ENCODE measurements around the gene LIM2.

Gene LIM2

GRCh38 chr19:51333836-51334460, 53.8 kb downstream of the LIM2 start:
- no peak for TF ChIP-seq ZNF510 (tag by site-specific recombination; IDR thresholded peaks at IDR 0.05; ENCODE audit: insufficient replicate concordance)
- no peak for TF ChIP-seq ZEB2 (tag by site-specific recombination; IDR thresholded peaks at IDR 0.05)
- TF ChIP-seq SP2 (tag by site-specific recombination; IDR thresholded peaks at IDR 0.05): 0 out of 2 replicates have a peak, but pooled peaks have one; percentile 19
- TF ChIP-seq ZBTB7A (tag by site-specific recombination; IDR thresholded peaks at IDR 0.05; ENCODE audit: low read depth): no peak
- ChIA-PET POLR2A (interaction anchor here (2.0 kb wide), 1 partner anchor 34 kb away, joined by 4 read pairs; no protein-coding TSS in a partner anchor), CTCF (interaction anchor here (0.6 to 1.4 kb wide), 2 partner anchors 73 to 140 kb away, joined by 5 read pairs; no protein-coding TSS in a partner anchor)
- Histone ChIP-seq H3K4me1 (ENCODE audit: control insufficient read depth, insufficient read depth, low read length) (no peaks in the 10 kb centered on the region), H3K9me3 (ENCODE audit: control insufficient read depth, insufficient read depth, low read depth, low read length) (no peaks in the 10 kb centered on the region), H3K4me3 (ENCODE audit: low read depth, low read length) (no peak overlapping the region), H3K36me3 (ENCODE audit: control insufficient read depth in 2 of 2, insufficient read depth in 1 of 2, low read length in 2 of 2) (no peaks in the 10 kb centered on the region), H3K27ac (ENCODE audit: extremely low read depth, low read depth, low read length) (no peak overlapping the region)

- Histone ChIP-seq H3K4me3 (ENCODE audit: low read depth, low read length) (no peak overlapping the region), H3K9me3 (ENCODE audit: control insufficient read depth, insufficient read depth, low read depth, low read length) (no peaks in the 10 kb centered on the region), H3K4me1 (ENCODE audit: control insufficient read depth, insufficient read depth, low read length) (no peaks in the 10 kb centered on the region), H3K36me3 (ENCODE audit: control insufficient read depth in 2 of 2, insufficient read depth in 1 of 2, low read length in 2 of 2) (no peaks in the 10 kb centered on the region), H3K27ac (ENCODE audit: extremely low read depth, low read depth, low read length) (no peak overlapping the region)
- CTCF ChIA-PET: interaction anchor here (0.5 to 1.2 kb wide), 5 partner anchors 8 to 1095 kb away, joined by 3 to 4 read pairs (median 3); no protein-coding TSS in a partner anchor
- TF ChIP-seq INSM2 (tag by site-specific recombination; IDR thresholded peaks at IDR 0.05): no peak
- TF ChIP-seq ZNF785 (tag by site-specific recombination; IDR thresholded peaks at IDR 0.05): no peak
- no peak for TF ChIP-seq ZNF366 (tag by site-specific recombination; conservative IDR thresholded peaks at IDR 0.05)
- no peak for TF ChIP-seq PATZ1 (tag by site-specific recombination; IDR thresholded peaks at IDR 0.05)
- no peak for TF ChIP-seq ZNF433 (tag by site-specific recombination; IDR thresholded peaks at IDR 0.05; ENCODE audit: low read depth)
- TF ChIP-seq ZNF223 (tag by site-specific recombination; IDR thresholded peaks at IDR 0.05): no peak
- no peak for TF ChIP-seq BCL11B (tag by site-specific recombination; IDR thresholded peaks at IDR 0.05; ENCODE audit: low read depth)
- TF ChIP-seq PRDM10 (tag by site-specific recombination; IDR thresholded peaks at IDR 0.05): no peak
- no peak for TF ChIP-seq ZBTB8A (tag by site-specific recombination; IDR thresholded peaks at IDR 0.05)
- no peak for TF ChIP-seq BCL6B (tag by site-specific recombination; IDR thresholded peaks at IDR 0.05)
- no peak for TF ChIP-seq ZNF514 (tag by site-specific recombination; IDR thresholded peaks at IDR 0.05)
- TF ChIP-seq ZNF26 (tag by site-specific recombination; IDR thresholded peaks at IDR 0.05): no peak
- TF ChIP-seq ZSCAN16 (tag by site-specific recombination; IDR thresholded peaks at IDR 0.05): no peak
- no peak for TF ChIP-seq ZBTB17 (tag by site-specific recombination; IDR thresholded peaks at IDR 0.05)
- no peak for TF ChIP-seq ZNF19 (tag by site-specific recombination; IDR thresholded peaks at IDR 0.05; ENCODE audit: low read depth)
- POLR2A ChIA-PET: no interaction called here
Measured at GRCh38 chr19:51331716-51332115, 56.1 kb downstream of the LIM2 start.

Data from HEK293 (cell line).